Neuronal stem cell (in vitro differentiated cells): ENCODE results near the gene TPRG1L.

Experiments
- DNase-seq: peaks from one replicate; pipeline ENCODE4 v3.0.0-alpha.2; 2013; ENCODE audit warnings: low spot score
- H2AFZ ChIP-seq: one replicate; pipeline ENCODE4 v1.6.1; 2013; ENCODE audit warnings: mild to moderate bottlenecking, low read length, inconsistent platforms
- H2AK5ac ChIP-seq: 2 replicates; pipeline ENCODE4 v1.6.1; 2013; ENCODE audit warnings: low read depth, mild to moderate bottlenecking, inconsistent platforms, low read length, moderate library complexity, mixed read lengths
- H2BK120ac ChIP-seq: 2 replicates; pipeline ENCODE4 v1.6.1; 2013; ENCODE audit warnings: low read depth, mild to moderate bottlenecking, inconsistent platforms, low read length, moderate library complexity, mixed read lengths
- H2BK12ac ChIP-seq: one replicate; pipeline ENCODE4 v1.6.1; 2013; ENCODE audit warnings: low read length, inconsistent platforms
- H2BK15ac ChIP-seq: 2 replicates; pipeline ENCODE4 v1.6.1; 2013; ENCODE audit warnings: mild to moderate bottlenecking, low read length, inconsistent platforms, mixed read lengths
- H2BK5ac ChIP-seq: one replicate; pipeline ENCODE4 v1.6.1; 2013; ENCODE audit warnings: inconsistent platforms, mild to moderate bottlenecking, low read length, moderate library complexity
- H3K14ac ChIP-seq: one replicate; pipeline ENCODE4 v1.6.1; 2013; ENCODE audit warnings: low read length, inconsistent platforms
- H3K18ac ChIP-seq: 2 replicates; pipeline ENCODE4 v1.6.1; 2013; ENCODE audit warnings: low read length, inconsistent platforms
- H3K23ac ChIP-seq: 2 replicates; pipeline ENCODE4 v1.6.1; 2013; ENCODE audit warnings: low read depth, mild to moderate bottlenecking, mixed read lengths, low read length, inconsistent platforms; ENCODE audit not compliant: poor library complexity
- H3K27ac ChIP-seq: replicated peaks from 3 replicates; pipeline ENCODE4 v1.5.1; 2013; ENCODE audit warnings: low read length, inconsistent platforms
- H3K27me3 ChIP-seq, 3 experiments: 2 replicates each; pipeline ENCODE4 v1.6.1; 2013; ENCODE audit warnings: low read length in 3 of 3, mild to moderate bottlenecking in 2 of 3, inconsistent platforms in 1 of 3, low read depth in 1 of 3, mixed read lengths in 1 of 3, moderate library complexity in 1 of 3; ENCODE audit not compliant: control insufficient read depth in 3 of 3, insufficient read depth in 3 of 3
- H3K36me3 ChIP-seq, 2 donors: replicated peaks in 1 of 2; 2 replicates each; pipeline ENCODE4 v1.6.1; 2013; ENCODE audit warnings: low read length in 2 of 2; ENCODE audit not compliant: control insufficient read depth in 2 of 2, insufficient read depth in 2 of 2
- H3K4ac ChIP-seq: 2 replicates; pipeline ENCODE4 v1.6.1; 2013; ENCODE audit warnings: inconsistent platforms, mild to moderate bottlenecking, low read length, moderate library complexity
- H3K4me1 ChIP-seq, 2 donors: 1 replicate in 1 of 2; 2 replicates in 1 of 2; pipeline ENCODE4 v1.6.1; 2013; ENCODE audit warnings: low read length in 2 of 2, low read depth in 1 of 2; ENCODE audit not compliant: control insufficient read depth in 2 of 2, insufficient read depth in 1 of 2
- H3K4me2 ChIP-seq: one replicate; pipeline ENCODE4 v1.6.1; 2013; ENCODE audit warnings: mild to moderate bottlenecking, low read length, inconsistent platforms; ENCODE audit not compliant: insufficient read depth, poor library complexity, severe bottlenecking
- H3K4me3 ChIP-seq, 2 donors: 2 replicates each; pipeline ENCODE4 v1.5.1; 2013; ENCODE audit warnings: low read length in 2 of 2, mild to moderate bottlenecking in 2 of 2, inconsistent platforms in 1 of 2, moderate library complexity in 1 of 2
- H3K79me1 ChIP-seq: one replicate; pipeline ENCODE4 v1.6.1; 2013; ENCODE audit warnings: low read depth, mild to moderate bottlenecking, inconsistent platforms, low read length, moderate library complexity
- H3K9ac ChIP-seq: one replicate; pipeline ENCODE4 v1.6.1; 2013; ENCODE audit warnings: mild to moderate bottlenecking, low read depth, low read length, inconsistent platforms; ENCODE audit not compliant: poor library complexity
- H3K9me3 ChIP-seq, 2 donors: replicated peaks in 1 of 2; 2 replicates each; pipeline versions ENCODE3 to v1.6.1; 2013; ENCODE audit warnings: low read length in 2 of 2, mild to moderate bottlenecking in 2 of 2, inconsistent platforms in 1 of 2, low read depth in 1 of 2, mixed read lengths in 1 of 2, moderate library complexity in 1 of 2; ENCODE audit not compliant: control insufficient read depth in 2 of 2, insufficient read depth in 1 of 2
- H4K8ac ChIP-seq: one replicate; pipeline ENCODE4 v1.6.1; 2013; ENCODE audit warnings: low read depth, mild to moderate bottlenecking, inconsistent platforms, low read length, moderate library complexity
- H4K91ac ChIP-seq: one replicate; pipeline ENCODE4 v1.6.1; 2013; ENCODE audit warnings: low read length, low read depth, mild to moderate bottlenecking, inconsistent platforms; ENCODE audit not compliant: poor library complexity
- WGBS, 2 donors: extraction: QIAGEN DNeasy Blood & Tissue Kit; methylation state at CpG; one replicate each; pipeline ENCODE4 v1.1.7; 2013; ENCODE audit warnings: missing lambda C conversion rate in 2 of 2, mixed read lengths in 1 of 2; ENCODE audit not compliant: insufficient read length in 2 of 2, insufficient replicate concordance in 1 of 2; ENCODE audit errors: extremely low coverage in 2 of 2; 5-methylcytosine and 5-hydroxymethylcytosine counted together

Gene TPRG1L

GRCh38 chr1:3609016-3609768 lies 15.6 kb upstream of the TPRG1L start:
- Histone ChIP-seq H2BK15ac (peak overlapping the region; percentile 94), H3K4me1 (peaks cover 44 to 53% of the 10 kb centered on the region in 2 donors), H2AK5ac (peak overlapping the region; percentile 91), H2BK120ac (peak overlapping the region; percentile 33), H3K4me2 (peak overlapping the region; percentile 90), H2BK5ac (peak overlapping the region; percentile 28), H3K14ac (peak overlapping the region; percentile 41), H4K91ac (peak overlapping the region; percentile 86), H3K9me3 (peaks cover 0 to 4% of the 10 kb centered on the region in 2 donors), H3K18ac (peak overlapping the region; percentile 76), H3K23ac (peak overlapping the region; percentile 70), H3K36me3 (peaks cover 0 to 3% of the 10 kb centered on the region in 2 donors), H3K27me3 (peaks cover 0 to 20% (median 12%) of the 10 kb centered on the region in 3 experiments), H2AFZ (no peak overlapping the region), H2BK12ac (peak overlapping the region; percentile 33), H3K79me1 (peaks cover 34% of the 10 kb centered on the region), H3K4me3 (peak overlapping the region in 1 of 2 donors; percentile 56), H3K4ac (no peak overlapping the region), H4K8ac (no peak overlapping the region), H3K27ac (no peak overlapping the region), H3K9ac (peak overlapping the region; percentile 89)
- WGBS, 2 donors = no CpG with 5 or more reads among the region's 22 CpGs
- DNase-seq = no peak

GRCh38 chr1:3609769-3610526 lies 14.9 kb upstream of the TPRG1L start:
- DNase-seq = no peak
- Histone ChIP-seq H3K79me1 (peaks cover 28% of the 10 kb centered on the region), H2AFZ (peak overlapping the region; percentile 78), H3K9ac (peak overlapping the region; percentile 70), H3K9me3 (peaks cover 0 to under 1% of the 10 kb centered on the region in 2 donors), H3K4me3 (peak overlapping the region in 1 of 2 donors; percentile 56), H3K27ac (no peak overlapping the region), H4K91ac (peak overlapping the region; percentile 86), H3K36me3 (no peaks in the 10 kb centered on the region), H2BK5ac (peak overlapping the region; percentile 28), H3K14ac (peak overlapping the region; percentile 41), H3K4me1 (peaks cover 48 to 56% of the 10 kb centered on the region in 2 donors), H3K27me3 (peaks cover 0 to 25% (median 12%) of the 10 kb centered on the region in 3 experiments), H2BK15ac (peak overlapping the region; percentile 94), H3K4ac (no peak overlapping the region), H3K18ac (peak overlapping the region; percentile 77), H2AK5ac (peak overlapping the region; percentile 91), H3K23ac (no peak overlapping the region), H2BK120ac (peak overlapping the region; percentile 33), H3K4me2 (peak overlapping the region; percentile 90), H2BK12ac (peak overlapping the region; percentile 33), H4K8ac (no peak overlapping the region)
- no CpG with 5 or more reads among the region's 24 CpGs for WGBS, 2 donors

DNA sequence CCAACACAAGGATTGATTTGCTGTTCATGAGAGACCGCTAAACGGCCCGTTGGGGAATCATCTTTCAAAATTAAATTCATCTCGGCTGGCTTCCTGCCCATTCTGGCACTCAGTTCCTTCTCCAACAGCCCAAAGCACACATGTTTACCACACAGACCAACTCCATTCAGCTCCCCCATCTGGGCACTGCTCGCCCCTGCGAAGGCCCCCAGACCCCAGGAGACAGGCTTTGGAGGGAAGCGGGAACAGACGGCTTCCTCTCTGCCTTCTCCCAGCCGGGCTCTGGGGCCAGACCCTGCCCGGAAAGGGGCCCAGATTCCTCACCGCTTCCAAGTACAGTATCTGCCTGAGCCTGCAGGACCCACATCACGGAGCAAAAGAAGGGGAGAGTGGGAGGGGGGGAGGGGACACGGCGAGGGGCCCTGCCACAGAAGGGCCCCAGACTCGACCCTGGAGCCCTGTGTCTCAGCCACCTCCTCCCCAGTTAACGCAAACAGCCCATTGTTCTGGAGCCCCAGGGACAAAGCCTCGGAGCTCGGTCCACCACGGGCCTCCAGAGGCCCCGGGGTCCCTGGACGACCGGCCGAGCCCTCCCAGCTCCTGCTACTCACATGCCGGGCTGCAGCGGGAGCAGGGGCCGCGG lies 14.2 kb upstream of the TPRG1L start:
- peaks cover 50 to 57% of the 10 kb centered on the region in 2 donors for H3K4me1 ChIP-seq
- H3K27ac ChIP-seq = no peak overlapping the region
- peak overlapping the region; percentile 96 for H3K18ac ChIP-seq
- peak overlapping the region; percentile 94 for H2BK15ac ChIP-seq
- peak overlapping the region; percentile 56 to 92 for H3K4me3 ChIP-seq
- H3K9ac ChIP-seq = peak overlapping the region; percentile 99
- H2BK5ac ChIP-seq = no peak overlapping the region
- H3K14ac ChIP-seq = peak overlapping the region; percentile 79
- peaks cover 0 to 25% (median 12%) of the 10 kb centered on the region in 3 experiments for H3K27me3 ChIP-seq
- peaks cover 25% of the 10 kb centered on the region for H3K79me1 ChIP-seq
- no peak overlapping the region for H4K8ac ChIP-seq
- WGBS, 2 donors = no CpG with 5 or more reads among the region's 27 CpGs
- DNase-seq = no peak
- H4K91ac ChIP-seq = no peak overlapping the region
- peak overlapping the region; percentile 90 for H3K4me2 ChIP-seq
- peak overlapping the region; percentile 91 for H2AK5ac ChIP-seq
- peak overlapping the region; percentile 78 for H2AFZ ChIP-seq
- no peak overlapping the region for H3K4ac ChIP-seq
- no peaks in the 10 kb centered on the region for H3K9me3 ChIP-seq
- peak overlapping the region; percentile 27 for H2BK120ac ChIP-seq
- peak overlapping the region; percentile 77 for H3K23ac ChIP-seq
- peak overlapping the region; percentile 63 for H2BK12ac ChIP-seq
- no peaks in the 10 kb centered on the region for H3K36me3 ChIP-seq
